ENCODE measurements around the gene SKOR2. TPM values are rescaled to one million over a fixed set of nuclear protein-coding genes. Genes with fewer than 3 reads are reported as not detected.

SKOR2 gene
- total RNA-seq, 3 donors from 2014 or later (not counting 1 experiment from before 2014, with no cell fraction given): not detected

DNA sequence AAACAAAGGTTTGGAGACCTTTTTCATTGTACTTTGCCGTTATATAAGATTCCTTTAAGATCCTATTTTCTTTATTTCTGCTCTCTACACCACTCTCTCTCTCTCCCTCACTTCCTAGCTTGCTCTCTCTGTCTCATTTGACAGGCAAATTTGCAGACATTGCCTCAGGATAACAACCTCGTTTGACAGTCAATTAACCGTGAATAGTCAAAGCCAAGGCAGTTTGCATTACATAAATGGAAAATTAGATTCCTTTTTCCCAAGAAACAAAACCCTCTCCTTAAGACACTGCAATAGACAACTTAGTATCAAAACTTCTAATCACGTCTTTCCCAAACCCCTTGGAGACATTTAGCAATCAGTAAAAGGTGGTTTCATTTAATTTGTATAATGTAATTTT, 7.4 kb downstream of the SKOR2 start:
- ATAC-seq: no peak
- Mint-ChIP-seq H3K4me3 (no peak overlapping the region), H3K27me3 (ENCODE audit: low read depth in 2 of 2) (peaks cover 42 to 67% of the 10 kb centered on the region in 2 donors), H3K36me3 (peaks cover 7% of the 10 kb centered on the region), H3K27ac (no peak overlapping the region), H3K4me1 (no peaks in the 10 kb centered on the region), H3K9me3 (no peaks in the 10 kb centered on the region)
- TF ChIP-seq, protein P1, sequence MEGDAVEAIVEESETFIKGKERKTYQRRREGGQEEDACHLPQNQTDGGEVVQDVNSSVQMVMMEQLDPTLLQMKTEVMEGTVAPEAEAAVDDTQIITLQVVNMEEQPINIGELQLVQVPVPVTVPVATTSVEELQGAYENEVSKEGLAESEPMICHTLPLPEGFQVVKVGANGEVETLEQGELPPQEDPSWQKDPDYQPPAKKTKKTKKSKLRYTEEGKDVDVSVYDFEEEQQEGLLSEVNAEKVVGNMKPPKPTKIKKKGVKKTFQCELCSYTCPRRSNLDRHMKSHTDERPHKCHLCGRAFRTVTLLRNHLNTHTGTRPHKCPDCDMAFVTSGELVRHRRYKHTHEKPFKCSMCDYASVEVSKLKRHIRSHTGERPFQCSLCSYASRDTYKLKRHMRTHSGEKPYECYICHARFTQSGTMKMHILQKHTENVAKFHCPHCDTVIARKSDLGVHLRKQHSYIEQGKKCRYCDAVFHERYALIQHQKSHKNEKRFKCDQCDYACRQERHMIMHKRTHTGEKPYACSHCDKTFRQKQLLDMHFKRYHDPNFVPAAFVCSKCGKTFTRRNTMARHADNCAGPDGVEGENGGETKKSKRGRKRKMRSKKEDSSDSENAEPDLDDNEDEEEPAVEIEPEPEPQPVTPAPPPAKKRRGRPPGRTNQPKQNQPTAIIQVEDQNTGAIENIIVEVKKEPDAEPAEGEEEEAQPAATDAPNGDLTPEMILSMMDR (IDR thresholded peaks at IDR 0.05): no peak
- Histone ChIP-seq H3K27ac (ENCODE audit: low read length) (no peak overlapping the region), H3K4me3 (ENCODE audit: low read length) (no peak overlapping the region), H3K27me3 (ENCODE audit: control insufficient read depth, insufficient read depth, low read length) (peaks cover 20% of the 10 kb centered on the region), H3K36me3 (ENCODE audit: control insufficient read depth, insufficient read depth, low read length) (no peaks in the 10 kb centered on the region), H3K9me3 (ENCODE audit: control insufficient read depth, insufficient read depth, low read length) (no peaks in the 10 kb centered on the region), H3K4me1 (ENCODE audit: control insufficient read depth, insufficient read depth, low read length) (no peaks in the 10 kb centered on the region)
- WGBS (ENCODE audit: insufficient coverage): 21% methylated on average over 3 of the region's 4 CpGs
- DNase-seq: no peak
- intact Hi-C loops (cut with micrococcal nuclease): no loop called here

DNA sequence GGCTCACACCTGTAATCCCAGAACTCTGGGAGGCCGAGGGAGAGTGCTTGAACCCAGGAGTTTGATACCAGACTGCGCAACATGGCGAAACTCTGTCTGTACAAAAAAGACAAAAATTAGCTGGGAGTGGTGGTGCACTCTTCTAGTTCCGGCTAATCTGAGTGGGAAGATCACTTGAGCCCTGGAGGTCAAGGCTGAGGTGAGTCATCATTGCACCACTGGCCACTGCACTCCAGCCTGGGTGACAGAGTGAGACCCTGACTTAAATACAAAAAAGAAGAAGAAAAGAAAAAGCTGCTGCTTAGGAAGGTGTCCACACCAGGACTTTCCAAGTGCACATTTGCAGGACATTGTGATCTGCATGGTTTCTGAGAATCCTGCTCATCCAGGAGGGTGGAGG, 16.4 kb downstream of the SKOR2 start:
- Histone ChIP-seq H3K4me1 (ENCODE audit: control insufficient read depth, insufficient read depth, low read length) (no peaks in the 10 kb centered on the region), H3K4me3 (ENCODE audit: low read length) (no peak overlapping the region), H3K9me3 (ENCODE audit: control insufficient read depth, insufficient read depth, low read length) (no peaks in the 10 kb centered on the region), H3K36me3 (ENCODE audit: control insufficient read depth, insufficient read depth, low read length) (no peaks in the 10 kb centered on the region), H3K27ac (ENCODE audit: low read length) (no peak overlapping the region), H3K27me3 (ENCODE audit: control insufficient read depth, insufficient read depth, low read length) (peaks cover 7% of the 10 kb centered on the region)
- Mint-ChIP-seq H3K27ac (no peak overlapping the region), H3K4me1 (no peaks in the 10 kb centered on the region), H3K27me3 (ENCODE audit: low read depth in 2 of 2) (peaks cover 25 to 54% of the 10 kb centered on the region in 2 donors), H3K9me3 (no peaks in the 10 kb centered on the region), H3K36me3 (no peaks in the 10 kb centered on the region), H3K4me3 (no peak overlapping the region)
- TF ChIP-seq, protein P1 (IDR thresholded peaks at IDR 0.05): no peak
- intact Hi-C loops (cut with micrococcal nuclease): no loop called here
- 88% methylated on average over 4 of the region's 4 CpGs for WGBS (ENCODE audit: insufficient coverage)
- ATAC-seq (no peak), DNase-seq (no peak)

DNA sequence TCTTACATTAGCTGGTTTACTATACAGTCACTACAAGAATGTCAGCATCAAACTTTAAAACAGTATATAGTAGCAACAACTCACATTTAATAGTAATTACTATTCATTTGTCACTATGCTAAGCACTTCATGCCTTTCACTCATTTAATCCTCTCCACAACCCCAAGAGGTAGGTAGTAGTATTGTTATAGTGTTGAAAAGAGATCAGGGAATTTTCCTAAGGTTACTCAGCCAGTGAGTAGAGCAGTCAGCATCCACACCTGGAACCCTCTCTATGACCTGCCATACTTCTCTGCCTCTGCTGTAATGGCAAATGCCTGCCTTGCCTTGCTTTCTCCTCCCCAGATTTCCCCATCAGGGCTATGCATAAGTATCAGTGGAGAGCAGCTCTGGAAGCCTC, 24.8 kb downstream of the SKOR2 start:
- Histone ChIP-seq H3K27me3 (ENCODE audit: control insufficient read depth, insufficient read depth, low read length) (peaks cover 3% of the 10 kb centered on the region), H3K4me1 (ENCODE audit: control insufficient read depth, insufficient read depth, low read length) (no peaks in the 10 kb centered on the region), H3K9me3 (ENCODE audit: control insufficient read depth, insufficient read depth, low read length) (no peaks in the 10 kb centered on the region), H3K27ac (ENCODE audit: low read length) (no peak overlapping the region), H3K4me3 (ENCODE audit: low read length) (no peak overlapping the region), H3K36me3 (ENCODE audit: control insufficient read depth, insufficient read depth, low read length) (no peaks in the 10 kb centered on the region)
- intact Hi-C loops (cut with micrococcal nuclease): no loop called here
- TF ChIP-seq, protein P1 (IDR thresholded peaks at IDR 0.05): no peak
- H3K27ac Mint-ChIP-seq: no peak overlapping the region
- no peaks in the 10 kb centered on the region for H3K4me1 Mint-ChIP-seq
- no peak for ATAC-seq
- no peaks in the 10 kb centered on the region for H3K9me3 Mint-ChIP-seq
- no peak for DNase-seq
- no peaks in the 10 kb centered on the region for H3K36me3 Mint-ChIP-seq
- H3K4me3 Mint-ChIP-seq: no peak overlapping the region
- peaks cover 19 to 29% of the 10 kb centered on the region in 2 donors for H3K27me3 Mint-ChIP-seq (ENCODE audit: low read depth in 2 of 2)

DNA sequence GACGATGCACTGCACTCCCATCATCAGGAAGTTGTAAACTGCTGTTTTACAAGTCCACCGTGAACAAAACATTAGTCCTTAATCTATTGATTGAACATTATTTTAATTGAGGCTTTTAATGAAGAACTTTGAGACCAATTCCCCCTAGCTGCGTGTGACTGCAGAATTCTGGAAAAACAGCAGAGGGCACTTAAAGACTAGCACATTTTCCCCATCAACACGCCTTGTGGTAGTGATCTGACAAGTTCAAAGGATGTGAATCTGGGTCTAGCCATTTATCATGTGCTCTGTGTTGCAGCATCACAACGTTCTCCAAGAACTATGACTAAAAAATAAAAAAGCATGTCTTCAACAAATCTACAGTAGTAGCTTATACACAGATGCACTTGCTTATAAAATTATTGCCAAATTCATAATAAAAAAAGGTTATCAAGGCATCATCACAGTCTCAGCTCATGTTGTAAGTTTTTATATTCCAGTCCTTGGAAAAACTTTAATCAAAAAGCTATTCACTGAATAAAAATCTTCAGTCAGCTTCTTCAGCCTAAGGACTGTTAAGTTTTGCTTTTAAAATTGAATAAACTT, 35.8 kb downstream of the SKOR2 start:
- ATAC-seq: no peak
- WGBS (ENCODE audit: insufficient coverage): 2% methylated on average over 5 of the region's 5 CpGs
- Histone ChIP-seq H3K27ac (ENCODE audit: low read length) (no peak overlapping the region), H3K4me1 (ENCODE audit: control insufficient read depth, insufficient read depth, low read length) (no peaks in the 10 kb centered on the region), H3K27me3 (ENCODE audit: control insufficient read depth, insufficient read depth, low read length) (peaks cover 5% of the 10 kb centered on the region), H3K9me3 (ENCODE audit: control insufficient read depth, insufficient read depth, low read length) (no peaks in the 10 kb centered on the region), H3K36me3 (ENCODE audit: control insufficient read depth, insufficient read depth, low read length) (no peaks in the 10 kb centered on the region), H3K4me3 (ENCODE audit: low read length) (no peak overlapping the region)
- Mint-ChIP-seq H3K27me3 (ENCODE audit: low read depth in 2 of 2) (peaks cover 29 to 60% of the 10 kb centered on the region in 2 donors), H3K36me3 (no peaks in the 10 kb centered on the region), H3K4me3 (no peak overlapping the region), H3K9me3 (no peaks in the 10 kb centered on the region), H3K4me1 (no peaks in the 10 kb centered on the region), H3K27ac (no peak overlapping the region)
- TF ChIP-seq, protein P1 (IDR thresholded peaks at IDR 0.05): no peak
- intact Hi-C loops (cut with micrococcal nuclease): no loop called here
- peak in 1 of 2 donors; percentile 41 for DNase-seq
